ENCODE measurements around the gene OSBPL5.

DNA sequence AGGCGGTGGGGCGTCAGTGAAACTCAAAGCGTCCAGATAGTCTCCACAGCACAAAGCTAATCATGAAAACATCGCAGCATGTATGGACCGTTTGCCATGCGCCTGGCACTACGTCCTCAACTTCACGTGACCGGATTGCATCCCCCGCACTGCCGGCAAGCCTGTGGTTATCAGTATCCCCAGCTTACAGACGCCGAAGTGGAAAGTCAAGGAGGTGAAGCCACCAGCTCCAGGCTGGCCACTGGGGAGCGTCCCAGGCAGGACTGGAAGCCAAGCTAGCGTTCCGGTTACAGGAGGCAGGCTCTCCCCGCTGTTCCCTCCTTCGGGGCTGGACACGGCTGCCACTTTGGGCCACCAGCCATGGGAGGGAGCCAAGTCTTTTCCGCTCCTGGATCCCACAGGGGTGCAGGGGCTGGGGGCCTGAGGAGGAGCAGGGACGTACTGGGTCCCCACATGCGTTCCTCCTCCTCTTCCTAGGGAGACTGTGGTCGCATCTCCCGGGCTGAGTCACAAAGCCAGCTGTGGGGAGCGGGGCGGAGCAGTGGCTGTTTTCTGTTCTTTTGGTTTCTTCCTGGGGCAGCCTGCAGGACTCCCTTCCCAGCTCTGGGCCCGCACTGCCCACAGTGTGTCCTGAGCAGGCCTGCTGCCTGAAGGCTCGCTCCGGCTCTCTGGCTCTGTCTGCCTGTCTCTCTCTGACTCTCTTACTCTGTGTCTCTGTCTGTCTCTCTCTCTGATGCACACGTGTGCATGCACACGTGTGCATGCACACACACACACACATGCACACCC, 4.3 kb upstream of the OSBPL5 start:
- TF ChIP-seq, protein P1, sequence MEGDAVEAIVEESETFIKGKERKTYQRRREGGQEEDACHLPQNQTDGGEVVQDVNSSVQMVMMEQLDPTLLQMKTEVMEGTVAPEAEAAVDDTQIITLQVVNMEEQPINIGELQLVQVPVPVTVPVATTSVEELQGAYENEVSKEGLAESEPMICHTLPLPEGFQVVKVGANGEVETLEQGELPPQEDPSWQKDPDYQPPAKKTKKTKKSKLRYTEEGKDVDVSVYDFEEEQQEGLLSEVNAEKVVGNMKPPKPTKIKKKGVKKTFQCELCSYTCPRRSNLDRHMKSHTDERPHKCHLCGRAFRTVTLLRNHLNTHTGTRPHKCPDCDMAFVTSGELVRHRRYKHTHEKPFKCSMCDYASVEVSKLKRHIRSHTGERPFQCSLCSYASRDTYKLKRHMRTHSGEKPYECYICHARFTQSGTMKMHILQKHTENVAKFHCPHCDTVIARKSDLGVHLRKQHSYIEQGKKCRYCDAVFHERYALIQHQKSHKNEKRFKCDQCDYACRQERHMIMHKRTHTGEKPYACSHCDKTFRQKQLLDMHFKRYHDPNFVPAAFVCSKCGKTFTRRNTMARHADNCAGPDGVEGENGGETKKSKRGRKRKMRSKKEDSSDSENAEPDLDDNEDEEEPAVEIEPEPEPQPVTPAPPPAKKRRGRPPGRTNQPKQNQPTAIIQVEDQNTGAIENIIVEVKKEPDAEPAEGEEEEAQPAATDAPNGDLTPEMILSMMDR (conservative IDR thresholded peaks at IDR 0.05 in 1 of 2, IDR thresholded peaks at IDR 0.05 in 1 of 2; ENCODE audit: low read depth in 1 of 2, low read length in 2 of 2), result peak; percentile 4 to 22
- no peak for TF ChIP-seq EZH2 (IDR thresholded peaks at IDR 0.05; ENCODE audit: low read length, missing control alignments)
